ENCODE data around the gene MAPK7.
A peak's percentile ranks its signal among the peaks of the same experiment; 100 is the strongest.
"Not testable (repeated sequence)": the region's sequence is repeated elsewhere in the genome, so short reads cannot be mapped to it uniquely, and the experiment has no call there.

The MAPK7 gene

DNA sequence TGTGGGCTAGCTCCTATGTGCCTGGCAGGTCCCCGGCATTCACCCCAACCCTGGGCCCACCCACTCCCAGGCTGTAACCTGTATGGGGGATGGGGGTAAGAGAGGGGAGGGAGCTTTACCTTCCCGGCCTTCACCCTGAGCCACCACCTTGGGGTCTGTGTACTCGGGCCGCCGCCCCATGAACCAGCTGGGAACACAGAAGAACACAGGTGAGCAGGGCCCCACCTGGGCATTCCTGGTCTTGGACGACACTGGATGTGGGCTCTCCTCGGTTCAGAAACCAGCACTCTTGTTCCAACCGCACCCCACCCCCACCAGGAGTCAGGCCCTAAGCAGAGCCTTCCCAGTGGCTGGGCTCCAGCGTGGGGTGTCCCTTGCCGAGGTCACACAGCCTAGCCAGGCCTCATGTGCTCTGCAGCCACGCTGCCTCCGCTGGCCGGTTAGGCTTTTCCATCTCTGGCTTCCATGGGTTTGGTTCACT lies 34.6 kb upstream of the MAPK7 start:
- no peak for DNase-seq

DNA sequence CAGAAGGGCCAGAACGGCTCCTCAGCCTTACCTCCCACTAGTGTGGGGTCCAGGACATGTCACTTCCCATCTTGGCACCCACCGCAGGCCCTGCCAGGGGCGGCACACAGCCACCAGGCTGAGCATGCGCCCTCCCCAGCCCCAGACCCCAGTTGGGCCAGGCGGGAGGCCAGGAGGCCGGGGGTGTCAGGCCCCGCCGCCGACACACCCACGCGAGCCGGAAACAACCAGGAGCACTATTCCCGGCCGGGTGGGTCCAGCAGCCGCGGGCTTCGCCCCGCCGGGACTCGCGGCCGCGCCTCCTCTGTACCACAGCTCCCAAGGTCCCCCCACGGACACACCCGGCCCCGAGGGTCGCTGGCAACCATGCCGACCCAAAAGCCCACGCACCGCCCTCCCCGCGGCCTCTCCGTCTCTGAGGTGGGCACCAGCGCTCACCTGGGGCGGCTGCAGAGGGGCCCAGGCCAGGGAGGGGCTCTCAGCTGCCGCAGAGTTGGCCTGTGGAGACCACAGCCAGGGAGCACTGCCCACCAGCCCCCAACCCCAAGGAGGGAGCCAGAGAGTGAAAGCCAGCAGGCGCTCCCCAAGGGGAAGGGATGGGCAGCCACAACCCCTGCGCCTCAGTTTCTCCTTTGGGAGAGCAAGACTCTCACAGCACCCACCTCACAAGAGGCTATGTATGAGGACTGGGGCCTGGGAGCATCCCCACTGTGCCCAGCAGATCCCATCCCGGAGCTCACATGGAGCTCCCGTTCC lies 33.8 kb upstream of the MAPK7 start:
- DNase-seq, result no peak

DNA sequence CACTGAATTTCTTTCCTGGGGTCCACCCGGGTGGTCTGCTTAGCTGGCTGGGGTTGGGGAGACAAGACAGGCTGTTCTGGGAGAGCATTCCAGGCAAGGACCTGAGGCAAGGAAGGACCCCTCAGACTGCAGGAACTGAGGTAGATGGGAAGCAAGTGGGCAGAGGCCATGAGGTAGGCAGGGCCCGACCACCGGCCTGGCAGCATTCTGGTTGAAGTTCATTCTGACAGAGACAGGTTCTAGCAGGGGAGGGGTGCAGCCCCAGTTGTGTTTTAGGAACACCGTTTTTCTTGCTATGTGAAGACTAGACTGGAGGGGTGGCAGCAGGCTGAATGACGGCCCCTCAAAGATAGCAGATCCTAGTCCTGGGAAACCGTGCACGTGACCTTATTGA lies 33.2 kb upstream of the MAPK7 start:
- DNase-seq, result no peak

DNA sequence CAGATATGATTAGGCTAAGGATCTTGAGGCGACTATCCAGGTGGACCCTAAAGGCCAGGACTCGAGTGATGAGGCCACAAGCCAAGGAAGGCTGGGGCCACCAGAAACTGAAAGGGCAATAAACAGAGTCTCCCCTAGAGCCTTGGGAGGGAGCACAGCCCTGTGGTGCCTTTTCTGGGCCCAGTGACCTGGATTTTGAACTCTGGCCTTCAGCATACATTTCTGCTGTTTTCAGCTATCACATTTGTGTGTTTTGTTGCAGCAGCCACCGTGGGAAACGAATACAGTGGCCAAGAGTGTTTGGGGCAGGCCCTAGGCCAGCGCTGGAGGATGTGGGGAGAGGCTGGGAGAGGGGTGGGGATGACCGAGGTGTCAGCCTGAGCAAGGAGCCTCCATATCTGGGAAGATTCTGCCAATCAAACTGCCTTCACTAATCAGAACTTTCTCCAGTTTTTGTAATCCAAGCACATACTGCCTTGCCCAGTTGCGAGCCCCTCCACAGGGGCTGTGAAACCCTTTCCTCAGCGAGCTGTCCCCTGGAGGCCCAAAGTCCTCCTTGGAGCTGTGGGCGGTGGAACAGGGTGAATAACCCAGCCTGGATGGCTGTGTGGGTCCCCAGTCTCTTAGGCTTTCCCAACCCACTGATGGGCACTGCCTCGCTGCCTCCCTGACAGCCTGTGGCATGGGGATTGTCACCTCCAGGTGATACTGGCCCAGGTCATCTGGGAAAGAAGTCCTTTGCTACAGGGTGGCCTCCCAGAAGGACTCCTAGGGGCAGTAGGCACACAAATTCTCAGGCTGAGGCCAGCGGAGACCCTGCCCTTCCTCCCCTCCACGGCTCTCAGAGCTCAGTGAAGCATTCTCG lies 32.6 kb upstream of the MAPK7 start:
- DNase-seq, result no peak

DNA sequence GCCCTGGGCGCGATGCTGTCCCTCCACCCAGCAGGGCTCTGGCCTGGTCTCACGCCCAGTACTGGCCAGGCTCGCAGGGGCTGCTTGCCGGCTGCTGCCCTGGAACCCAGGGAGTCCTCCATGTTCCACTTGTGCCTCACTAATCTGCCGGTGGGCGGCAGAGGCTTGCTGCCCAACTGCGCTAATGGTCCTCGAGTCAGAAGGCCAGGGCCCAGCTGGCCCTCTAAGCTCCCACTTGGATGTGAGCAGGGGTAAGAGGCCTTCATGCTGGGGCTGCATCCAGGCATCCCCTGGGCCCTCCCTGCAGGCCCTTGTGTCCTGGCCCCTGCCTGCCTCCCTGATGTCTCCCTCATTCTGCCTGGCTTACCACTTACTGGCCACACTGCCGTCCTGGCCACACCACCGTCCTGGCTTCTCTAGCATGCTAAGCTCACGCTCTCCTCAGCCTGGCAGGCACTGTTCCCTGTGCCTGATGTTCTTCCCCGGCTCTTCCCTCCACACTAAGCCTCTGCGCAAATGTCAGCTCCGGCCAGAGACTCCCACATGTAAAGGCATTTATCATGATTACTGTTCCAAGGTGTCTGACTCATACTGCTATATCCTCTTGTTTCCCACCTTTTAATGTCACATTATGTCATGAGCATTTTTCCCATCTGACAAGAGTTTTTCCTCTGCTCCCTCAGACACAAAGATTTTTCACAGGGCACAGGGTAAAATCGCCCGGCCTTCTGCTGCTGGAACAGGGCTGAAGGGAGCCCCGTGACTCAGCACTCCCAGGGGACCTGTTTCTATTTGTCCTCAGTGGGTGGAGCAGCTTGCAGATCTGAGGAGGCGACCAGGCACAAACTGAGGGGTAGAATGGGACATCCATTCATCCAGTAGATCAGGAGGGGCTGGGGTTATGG lies 31.7 kb upstream of the MAPK7 start:
- peak; percentile 50 to 76 for DNase-seq

DNA sequence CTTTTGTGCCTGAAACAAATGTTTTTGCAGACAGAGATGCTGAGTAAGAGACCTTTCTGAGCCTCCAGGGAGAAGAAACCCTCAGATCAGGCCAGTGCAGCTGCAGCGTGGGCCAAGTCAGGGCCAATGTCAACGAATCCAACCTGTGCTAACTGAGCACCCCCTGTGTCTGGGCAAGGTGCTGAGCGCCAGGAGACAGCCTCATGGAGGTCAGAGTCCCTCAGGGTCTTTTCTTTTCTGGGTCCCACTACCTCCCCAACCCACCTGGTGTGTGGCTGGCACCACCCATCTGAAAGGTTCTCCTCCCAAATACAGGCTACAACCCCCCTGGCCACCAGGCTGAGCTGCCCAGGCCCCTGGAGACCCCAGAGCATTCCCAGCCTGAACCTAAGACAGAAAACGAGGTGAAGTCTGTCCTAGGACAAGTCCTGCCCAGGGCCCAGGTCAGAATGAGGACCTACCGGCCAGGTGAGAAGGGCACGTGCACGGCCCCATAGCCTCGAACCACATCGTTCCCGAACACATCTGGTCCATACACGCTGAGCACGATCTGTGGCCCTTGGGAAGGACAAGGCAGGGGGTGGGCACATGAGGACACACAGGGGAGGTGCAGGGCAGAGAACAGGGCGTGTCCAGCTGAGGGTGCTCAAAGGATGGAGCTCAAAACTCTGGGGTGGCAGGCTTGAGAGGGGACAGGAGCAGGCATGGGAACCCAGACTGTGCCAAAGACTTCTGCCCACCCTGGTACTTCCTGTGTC lies 30.8 kb upstream of the MAPK7 start:
- DNase-seq, result no peak

DNA sequence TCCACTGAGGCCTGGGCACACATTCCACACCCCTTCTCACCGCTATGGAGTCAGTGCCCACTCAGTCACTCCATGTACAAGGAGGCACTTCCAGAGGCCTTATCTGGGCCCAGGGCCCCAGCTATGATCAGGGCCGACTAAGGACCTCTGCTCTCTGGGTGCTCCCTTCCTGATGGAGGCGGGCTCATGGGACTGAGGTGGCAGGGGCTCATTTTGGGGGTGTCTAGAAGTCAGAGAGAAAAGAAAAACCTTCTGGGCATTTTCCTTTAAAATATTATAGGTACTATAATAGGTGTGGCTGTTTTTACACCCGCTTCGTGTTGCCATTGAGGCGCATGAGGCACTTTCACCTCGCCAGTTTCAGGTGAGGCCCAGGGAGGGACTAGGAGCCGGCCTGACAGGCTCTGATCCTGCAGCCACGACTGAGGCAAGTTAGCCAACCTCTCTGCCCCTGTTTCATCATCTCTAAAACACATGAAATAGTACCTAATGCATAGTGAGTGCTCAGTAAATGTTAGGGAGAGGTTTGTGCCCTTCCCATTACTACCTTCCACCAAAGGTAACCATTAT lies 30.1 kb upstream of the MAPK7 start:
- DNase-seq, result no peak

DNA sequence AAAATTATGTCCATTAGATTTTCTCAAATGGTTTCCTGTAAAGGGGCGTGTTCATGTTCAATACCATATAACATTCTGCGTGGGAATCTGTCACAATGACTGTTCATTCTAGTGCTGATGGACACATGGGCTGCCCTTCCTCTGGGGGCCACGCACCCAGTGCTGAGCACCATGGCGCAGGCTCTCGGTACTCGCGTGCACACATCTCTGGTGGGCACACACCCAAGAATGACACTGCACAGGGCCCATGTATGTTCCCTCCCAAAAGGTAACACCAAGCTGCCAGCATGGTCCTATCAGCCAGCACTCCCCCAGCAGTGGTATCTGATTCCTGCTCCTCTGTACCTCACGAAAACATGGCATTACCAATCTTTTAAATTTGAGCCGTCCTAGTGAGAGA lies 29.5 kb upstream of the MAPK7 start:
- no peak for DNase-seq

DNA sequence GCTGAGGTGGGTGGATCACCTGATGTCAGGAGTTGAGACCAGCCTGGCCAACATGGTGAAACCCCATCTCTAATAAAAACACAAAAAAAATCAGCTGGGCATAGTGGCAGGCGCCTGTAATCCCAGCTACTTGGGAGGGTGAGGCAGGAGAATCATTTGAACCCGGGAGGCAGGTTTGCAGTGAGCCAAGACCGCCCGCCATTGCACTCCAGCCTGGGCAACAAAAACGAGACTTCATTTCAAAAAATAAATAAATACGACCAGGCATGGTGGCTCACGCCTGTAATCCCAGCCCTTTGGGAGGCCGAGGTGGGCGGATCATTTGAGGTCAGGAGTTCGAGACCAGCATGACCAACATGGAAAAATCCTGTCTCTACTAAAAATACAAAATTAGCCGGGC lies 24.9 kb upstream of the MAPK7 start:
- not testable (repeated sequence) for DNase-seq

DNA sequence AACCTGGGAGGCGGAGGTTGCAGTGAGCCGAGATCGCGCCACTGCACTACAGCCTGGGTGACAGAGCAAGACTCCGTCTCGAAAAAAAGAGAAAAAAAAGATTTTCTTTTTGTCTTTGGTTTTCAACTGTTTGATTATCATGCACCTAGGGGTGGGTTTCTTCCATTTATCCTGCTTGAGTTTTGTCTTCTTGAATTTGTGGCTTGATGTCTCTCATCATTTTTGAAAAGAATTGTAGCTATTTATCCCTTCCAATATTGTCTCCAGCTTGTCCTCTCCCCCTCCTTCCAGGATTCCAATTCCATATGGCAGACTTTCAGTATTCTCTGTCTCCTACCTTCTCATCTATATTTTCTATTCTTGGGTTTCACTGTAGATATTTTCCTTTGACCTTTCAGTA lies 23.6 kb upstream of the MAPK7 start:
- no peak for DNase-seq

DNA sequence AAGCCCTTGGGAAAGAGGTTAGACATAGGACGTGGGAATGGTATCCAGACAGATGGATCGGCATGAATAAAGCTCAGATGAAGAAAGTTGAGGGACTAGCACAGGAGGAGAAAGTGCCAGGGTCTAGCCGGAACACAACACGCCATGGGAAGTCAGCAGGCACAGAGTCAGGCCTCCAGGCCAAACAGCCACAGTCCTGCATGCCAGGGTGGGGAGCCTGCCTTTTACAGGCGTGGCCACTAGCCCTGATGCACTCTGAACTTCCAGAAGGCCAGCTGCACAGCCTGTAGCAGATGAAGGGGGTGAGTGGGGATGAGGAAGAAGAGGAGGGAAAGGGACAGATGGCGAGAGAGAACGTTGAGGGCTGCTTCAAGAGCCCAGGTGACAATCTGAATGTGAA lies 20.9 kb upstream of the MAPK7 start:
- DNase-seq, result peak in 1 of 2 experiments; percentile 87

DNA sequence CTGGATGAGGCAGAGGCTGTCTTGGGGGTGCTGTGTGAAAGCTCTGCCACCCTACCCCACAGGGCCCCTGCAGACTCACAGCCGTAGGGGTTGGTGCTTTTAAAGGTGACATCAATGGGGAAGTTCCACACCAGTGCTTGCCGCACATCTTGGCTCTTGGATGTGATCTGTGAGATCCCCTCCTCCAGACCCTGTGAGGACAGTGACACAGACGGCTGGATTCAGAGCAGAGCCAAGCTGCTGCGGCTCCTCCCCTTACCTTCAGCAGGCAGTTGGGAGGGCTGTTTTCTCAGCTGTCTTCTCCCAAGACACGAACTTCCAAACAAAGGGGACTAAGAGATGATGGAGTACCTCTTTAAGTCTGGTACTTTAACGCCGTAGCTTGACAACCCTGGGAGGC lies 20.5 kb upstream of the MAPK7 start:
- peak; percentile 87 to 91 for DNase-seq

DNA sequence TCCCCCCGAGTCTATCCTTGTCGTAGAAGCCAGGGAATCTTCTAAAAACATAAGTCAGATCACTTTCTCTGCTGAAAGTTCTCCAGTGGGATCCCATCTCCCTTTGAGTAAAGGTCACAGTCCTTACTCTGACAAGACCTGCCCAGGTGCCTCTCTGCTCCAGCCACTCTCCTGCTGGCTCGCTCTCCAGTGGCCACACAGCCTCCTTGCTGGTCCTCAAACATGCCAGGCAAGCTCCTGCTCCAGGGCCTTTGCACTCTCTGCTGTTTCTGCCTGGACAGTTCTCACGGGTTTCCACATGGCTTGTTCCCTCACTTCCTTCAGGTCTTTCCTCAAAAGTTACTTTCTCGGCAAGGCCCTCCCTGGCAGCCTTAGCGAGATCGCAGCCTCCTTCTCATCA lies 19.1 kb upstream of the MAPK7 start:
- DNase-seq, result no peak

DNA sequence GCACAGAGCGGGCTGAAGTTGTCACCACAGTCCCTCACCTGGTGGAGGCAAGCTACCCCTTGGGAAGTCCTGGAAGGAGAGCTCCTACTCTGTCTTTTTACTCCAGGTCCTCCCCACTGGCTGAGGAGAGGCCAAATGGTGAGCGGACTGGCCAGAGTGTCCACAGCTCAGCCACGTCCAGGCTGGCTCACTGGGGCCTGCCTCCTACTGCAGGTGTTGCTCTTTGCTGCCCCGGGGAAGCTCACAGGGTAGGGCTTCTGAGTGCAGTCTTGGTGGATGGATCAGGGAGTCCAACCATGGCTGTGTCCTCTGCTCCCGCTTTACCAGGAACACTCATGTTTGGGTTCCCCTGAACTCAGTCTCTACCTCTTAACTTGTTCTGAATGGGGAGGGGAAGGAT lies 18.4 kb upstream of the MAPK7 start:
- no peak for DNase-seq

DNA sequence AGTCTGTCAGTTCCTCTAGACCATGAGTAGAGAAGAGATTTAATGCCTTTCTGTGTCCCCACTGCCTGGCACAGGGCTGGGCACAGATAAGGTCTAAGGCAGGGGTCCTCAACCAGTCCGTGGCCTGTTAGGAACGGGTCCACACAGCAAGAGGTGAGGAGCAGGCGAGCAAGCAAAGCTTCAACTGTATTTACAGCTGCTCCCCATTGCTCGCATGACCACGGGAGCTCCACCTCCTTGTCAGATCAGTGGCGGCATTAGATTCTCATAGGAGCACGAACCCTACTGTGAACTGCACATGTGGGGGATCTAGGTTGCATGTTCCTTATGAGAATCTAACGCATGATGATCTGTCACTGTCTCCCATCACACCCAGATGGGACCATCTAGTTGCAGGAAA lies 17.5 kb upstream of the MAPK7 start:
- DNase-seq, result no peak

DNA sequence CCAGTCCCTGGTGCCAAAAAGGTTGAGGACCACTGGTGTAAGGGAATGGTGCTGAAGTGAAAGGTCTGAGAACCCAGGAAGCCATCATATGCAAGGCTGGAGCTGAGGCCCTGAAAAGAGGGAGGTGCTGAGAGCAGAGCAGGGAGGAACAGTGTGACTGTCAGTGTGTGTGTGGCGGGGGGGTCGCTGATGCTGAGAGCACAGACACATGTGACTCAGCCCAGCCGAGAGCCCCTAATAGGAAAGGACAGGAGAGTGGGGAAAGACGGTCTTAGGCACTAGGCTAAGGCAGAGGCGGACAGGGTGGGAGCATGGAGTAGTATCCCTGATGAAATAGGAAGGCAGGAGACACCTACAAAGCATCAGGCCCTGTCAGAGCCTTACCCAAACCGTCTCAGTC lies 17.0 kb upstream of the MAPK7 start:
- DNase-seq, result no peak

DNA sequence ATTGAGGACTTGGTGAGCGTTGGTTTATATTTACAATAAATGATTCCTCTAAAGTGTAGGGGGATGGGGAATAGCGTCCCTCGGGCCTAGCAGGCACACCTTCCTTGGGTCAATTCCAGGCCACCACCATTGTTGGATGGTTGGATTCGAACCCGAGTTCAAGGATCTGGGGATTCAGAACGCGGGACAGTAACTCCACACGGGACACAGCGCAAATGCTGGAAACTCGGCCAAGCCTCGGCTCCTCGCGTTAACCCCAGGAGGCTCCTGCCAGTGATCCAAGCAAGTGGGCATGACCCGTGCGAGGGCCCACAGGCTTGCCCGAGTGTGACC lies 16.4 kb upstream of the MAPK7 start:
- no peak for DNase-seq

DNA sequence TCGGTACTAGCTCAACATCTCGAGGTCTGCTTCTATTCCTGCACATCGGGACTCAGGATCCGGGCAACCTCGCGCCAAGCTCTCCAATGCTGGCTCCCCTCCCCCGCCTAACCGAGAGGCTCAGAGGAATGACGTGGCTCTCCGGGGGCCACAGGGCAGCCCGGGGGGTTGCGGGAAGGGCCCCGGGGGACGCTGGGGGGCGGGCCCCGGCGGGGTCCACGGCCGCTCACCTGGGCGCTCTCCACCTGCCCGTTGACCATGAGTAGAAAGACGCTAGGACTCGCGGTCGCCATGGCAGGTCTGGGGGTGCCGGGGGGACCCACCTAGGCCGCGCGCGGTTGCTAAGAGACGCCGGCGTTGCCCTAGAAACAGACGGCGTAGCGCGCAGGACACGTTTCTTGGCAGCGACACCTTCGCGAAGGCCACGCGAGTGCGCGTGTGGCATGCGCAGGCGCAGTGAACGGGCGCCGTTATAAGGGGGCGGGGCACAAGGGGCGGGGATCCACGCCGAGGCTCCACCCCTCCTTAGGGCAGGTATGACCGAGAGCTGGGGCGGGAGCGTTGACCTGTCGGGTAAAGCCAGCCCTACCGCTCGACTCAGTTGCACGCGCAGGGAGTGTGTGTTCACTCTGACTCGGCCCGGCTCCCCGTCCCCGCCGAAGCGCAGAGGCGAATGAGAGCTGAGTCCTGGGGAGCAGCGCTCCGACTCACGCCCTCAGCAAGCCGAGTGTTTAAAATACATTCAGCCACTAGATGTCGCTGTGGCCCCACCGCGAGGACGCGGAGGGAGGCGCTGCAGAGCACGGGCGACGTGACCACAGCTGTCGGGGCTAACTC lies 15.8 kb upstream of the MAPK7 start, which contains the start of gene B9D1:
Gene B9D1, minus strand, starts transcription at position 447 of the 837 bp plus-strand sequence. Its CDS starts 154 bp downstream, at position 293.
- DNase-seq, result peak; percentile 89

DNA sequence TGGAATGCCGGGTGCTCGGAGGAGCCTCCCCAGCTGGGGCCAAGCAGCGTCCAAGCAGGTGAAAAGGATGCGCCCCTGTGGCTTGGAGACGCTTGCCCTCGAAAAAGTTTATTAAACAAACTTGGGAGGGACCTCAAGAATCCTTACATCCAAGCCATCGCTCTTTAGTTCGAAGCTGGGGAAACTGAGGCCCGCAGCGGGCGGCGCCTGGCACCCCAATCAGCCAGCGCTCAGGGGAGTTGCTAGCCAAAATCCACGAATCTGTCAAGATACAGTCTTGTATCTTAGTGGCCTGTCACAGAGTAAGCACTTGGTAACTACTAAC lies 15.2 kb upstream of the MAPK7 start:
- no peak for DNase-seq

DNA sequence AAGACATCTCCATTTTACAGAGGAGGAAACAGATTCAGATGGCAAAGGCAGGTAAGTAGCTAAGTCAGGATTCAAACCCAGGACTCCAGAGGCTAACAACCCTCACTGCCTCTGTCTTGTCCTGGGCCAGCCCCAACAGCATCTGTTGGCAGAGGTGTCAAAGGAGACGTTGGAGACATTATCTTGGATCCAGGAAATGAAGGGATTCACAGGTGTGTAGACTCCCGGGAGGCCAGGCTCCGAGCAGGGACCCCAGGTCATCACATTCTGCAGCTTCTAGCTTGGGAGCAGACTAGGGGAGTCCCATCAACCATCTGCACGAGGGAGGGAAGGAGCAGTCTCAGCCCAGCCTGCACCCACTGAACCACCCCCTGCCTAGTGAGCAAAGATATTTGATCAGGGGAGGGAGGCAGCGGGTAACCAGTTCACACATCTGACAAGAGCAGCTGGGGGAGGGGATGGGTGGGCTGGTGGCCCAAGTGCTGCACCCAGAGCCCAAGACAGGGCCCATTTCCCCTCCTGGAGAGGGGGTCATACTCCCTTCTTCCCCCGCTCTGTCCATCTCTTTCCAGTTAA lies 14.8 kb upstream of the MAPK7 start:
- peak in 1 of 2 experiments; percentile 27 for DNase-seq
